Epithelial cell of proximal tubule (primary cell): ENCODE measurements around the gene TP53AIP1. TPM values are rescaled to one million over a fixed set of nuclear protein-coding genes. Genes with fewer than 3 reads are reported as not detected.

Experiments used
- DNase-seq: peaks from one replicate; pipeline ENCODE4 v3.0.0-alpha.2; 2011; ENCODE audit warnings: low read depth
- H3K4me3 ChIP-seq: 2 replicates; pipeline ENCODE4 v1.5.1; 2011; ENCODE audit warnings: low read depth, mild to moderate bottlenecking, low read length
- total RNA-seq: library from RNA; depleted of rRNA; stranded (reverse); fragments of >200 nt; gene quantifications from 2 replicates; pipeline ENCODE4 v1.2.3, GENCODE V29; 2015
- TF ChIP-seq, protein P1 (sequence below): conservative IDR thresholded peaks from 2 replicates; pipeline ENCODE4 v1.5.1; 2012; ENCODE audit warnings: low read depth, mild to moderate bottlenecking, low read length

Gene TP53AIP1
- total RNA-seq, 1 donor from 2014 or later: not detected

DNA sequence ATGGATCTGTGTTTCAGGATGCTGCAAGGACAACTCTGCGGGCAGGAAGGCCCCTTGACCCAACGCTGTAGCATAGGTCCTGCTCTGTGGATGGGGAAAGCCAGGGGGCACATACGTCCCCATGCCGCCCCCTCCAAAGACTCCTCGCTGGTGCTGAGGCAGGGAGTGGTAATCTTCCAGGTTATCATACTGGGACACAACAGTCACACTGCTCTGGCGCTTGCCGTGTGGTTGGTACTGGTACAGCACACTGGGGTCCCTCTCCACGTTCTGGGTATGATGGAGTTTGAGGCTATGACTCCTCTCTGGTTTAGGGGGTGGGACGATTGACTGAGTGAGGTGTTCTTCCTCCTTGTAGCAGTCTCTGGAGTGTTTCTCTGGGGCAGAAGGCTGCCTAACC, 26.2 kb upstream of the TP53AIP1 start:
- H3K4me3 ChIP-seq: no peak overlapping the region
- TF ChIP-seq, protein P1, sequence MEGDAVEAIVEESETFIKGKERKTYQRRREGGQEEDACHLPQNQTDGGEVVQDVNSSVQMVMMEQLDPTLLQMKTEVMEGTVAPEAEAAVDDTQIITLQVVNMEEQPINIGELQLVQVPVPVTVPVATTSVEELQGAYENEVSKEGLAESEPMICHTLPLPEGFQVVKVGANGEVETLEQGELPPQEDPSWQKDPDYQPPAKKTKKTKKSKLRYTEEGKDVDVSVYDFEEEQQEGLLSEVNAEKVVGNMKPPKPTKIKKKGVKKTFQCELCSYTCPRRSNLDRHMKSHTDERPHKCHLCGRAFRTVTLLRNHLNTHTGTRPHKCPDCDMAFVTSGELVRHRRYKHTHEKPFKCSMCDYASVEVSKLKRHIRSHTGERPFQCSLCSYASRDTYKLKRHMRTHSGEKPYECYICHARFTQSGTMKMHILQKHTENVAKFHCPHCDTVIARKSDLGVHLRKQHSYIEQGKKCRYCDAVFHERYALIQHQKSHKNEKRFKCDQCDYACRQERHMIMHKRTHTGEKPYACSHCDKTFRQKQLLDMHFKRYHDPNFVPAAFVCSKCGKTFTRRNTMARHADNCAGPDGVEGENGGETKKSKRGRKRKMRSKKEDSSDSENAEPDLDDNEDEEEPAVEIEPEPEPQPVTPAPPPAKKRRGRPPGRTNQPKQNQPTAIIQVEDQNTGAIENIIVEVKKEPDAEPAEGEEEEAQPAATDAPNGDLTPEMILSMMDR: no peak
- DNase-seq: no peak

DNA sequence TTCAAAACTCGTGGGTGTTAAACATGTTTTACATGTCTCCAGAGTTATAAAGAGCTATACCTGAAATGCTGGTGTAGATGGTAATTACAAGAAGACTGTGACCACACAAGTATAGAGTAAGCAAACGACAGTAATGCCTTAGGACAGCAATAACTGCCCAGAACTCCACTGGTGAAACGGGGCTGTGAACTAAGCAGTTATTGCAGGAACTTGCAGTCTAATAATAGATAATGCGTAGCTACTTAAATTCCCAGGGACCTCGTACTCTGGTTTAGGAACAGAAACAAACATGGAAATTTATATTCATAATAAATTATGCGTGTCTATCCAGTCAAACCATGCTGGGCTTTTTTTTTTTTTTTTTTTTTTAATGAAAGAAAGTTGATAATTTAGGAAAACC, 24.9 kb upstream of the TP53AIP1 start:
- H3K4me3 ChIP-seq: no peak overlapping the region
- TF ChIP-seq, protein P1: no peak
- no peak for DNase-seq

GRCh38 chr11:128965485-128965884, 22.8 kb upstream of the TP53AIP1 start:
- TF ChIP-seq, protein P1: no peak
- DNase-seq: no peak
- H3K4me3 ChIP-seq: no peak overlapping the region

GRCh38 chr11:128964463-128964930, 21.8 kb upstream of the TP53AIP1 start:
- no peak overlapping the region for H3K4me3 ChIP-seq
- TF ChIP-seq, protein P1: no peak
- DNase-seq: no peak

GRCh38 chr11:128963744-128964325, 21.2 kb upstream of the TP53AIP1 start:
- H3K4me3 ChIP-seq: no peak overlapping the region
- DNase-seq: no peak
- TF ChIP-seq, protein P1: no peak

DNA sequence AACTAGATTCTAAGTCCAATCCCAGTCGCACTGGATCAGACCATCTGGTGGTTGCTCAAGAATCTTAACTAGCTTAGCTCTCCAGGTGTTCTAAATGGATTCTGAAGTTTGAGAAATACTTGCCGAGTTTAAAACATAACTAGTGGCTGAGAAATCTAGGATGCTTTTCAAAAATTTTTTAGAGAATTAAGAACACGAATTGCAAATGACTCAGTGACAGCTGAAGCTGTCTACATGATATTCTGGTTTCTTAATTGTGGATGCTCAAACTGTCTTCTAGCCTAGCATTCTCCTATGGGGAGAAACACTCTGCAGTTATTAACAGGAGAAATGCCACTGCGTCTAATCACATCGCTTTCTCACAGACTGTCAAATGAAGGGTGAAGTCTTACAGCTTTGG, 20.2 kb upstream of the TP53AIP1 start:
- H3K4me3 ChIP-seq: no peak overlapping the region
- TF ChIP-seq, protein P1: no peak
- no peak for DNase-seq

- H3K4me3 ChIP-seq: no peak overlapping the region
- DNase-seq: no peak
- TF ChIP-seq, protein P1: no peak
Measured at GRCh38 chr11:128961645-128962044, 19.0 kb upstream of the TP53AIP1 start.
